ENCODE data around the gene RNF212.

Gene RNF212

DNA sequence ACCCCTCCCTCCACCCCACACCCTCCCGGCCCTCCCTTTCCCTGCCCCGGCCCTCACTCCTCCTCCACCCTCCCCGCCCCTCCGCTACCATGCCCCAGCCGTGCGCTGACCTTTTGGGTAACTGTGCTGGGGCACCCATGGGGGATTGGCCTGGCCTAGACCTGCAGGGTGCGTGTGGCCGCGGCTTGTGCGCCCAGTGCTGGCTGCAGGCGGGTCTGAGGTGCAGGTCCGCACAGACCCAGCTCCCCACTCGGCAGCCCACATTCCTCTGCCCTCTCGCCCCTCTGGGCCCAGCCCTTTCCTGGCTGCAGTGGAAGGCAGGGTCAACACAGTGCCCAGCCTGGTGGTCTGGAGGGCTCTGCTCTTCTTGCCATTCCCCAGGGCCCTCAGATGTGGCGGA, 77.3 kb downstream of the RNF212 start:
- DNase-seq (ENCODE audit: low spot score) = no peak

GRCh38 chr4:1035510-1035909, 77.9 kb downstream of the RNF212 start:
- DNase-seq (ENCODE audit: low spot score) = peak; percentile 75

DNA sequence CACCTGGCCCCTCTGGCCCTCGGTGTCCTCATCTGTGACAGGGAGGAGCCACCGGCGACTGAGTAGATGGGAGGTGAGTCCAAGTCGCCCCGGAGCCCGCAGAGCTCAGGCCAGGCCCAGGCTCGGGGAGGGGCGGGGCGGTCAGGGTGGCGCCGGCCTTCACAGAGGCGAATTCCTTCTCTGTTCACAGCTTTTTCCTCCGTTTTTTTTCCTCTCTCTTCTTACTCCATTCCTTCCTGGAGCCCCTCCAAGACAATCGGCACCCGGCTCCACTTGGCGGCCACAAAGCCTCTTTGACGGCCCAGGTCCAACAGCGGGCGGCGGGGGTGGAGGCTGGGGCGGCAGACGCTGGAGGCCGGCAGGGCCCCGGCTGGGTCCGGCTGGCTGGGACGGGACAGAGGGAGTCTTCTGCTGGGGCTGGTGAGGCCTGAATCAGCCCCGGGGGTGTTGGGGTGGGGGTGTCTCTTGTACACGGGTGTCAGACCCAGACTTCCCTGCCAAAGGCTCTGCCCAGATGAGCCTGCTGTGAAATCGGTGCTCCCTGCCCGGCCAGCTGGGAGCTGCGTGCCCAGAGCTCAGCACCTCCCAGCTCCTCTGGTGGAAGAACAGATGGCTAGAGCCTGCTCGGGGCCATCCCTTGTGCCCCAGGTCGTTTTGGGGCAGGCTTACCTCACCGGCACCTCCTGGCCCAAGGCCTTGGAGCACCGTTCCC, 79.4 kb downstream of the RNF212 start:
- no peak for DNase-seq (ENCODE audit: low spot score)

DNA sequence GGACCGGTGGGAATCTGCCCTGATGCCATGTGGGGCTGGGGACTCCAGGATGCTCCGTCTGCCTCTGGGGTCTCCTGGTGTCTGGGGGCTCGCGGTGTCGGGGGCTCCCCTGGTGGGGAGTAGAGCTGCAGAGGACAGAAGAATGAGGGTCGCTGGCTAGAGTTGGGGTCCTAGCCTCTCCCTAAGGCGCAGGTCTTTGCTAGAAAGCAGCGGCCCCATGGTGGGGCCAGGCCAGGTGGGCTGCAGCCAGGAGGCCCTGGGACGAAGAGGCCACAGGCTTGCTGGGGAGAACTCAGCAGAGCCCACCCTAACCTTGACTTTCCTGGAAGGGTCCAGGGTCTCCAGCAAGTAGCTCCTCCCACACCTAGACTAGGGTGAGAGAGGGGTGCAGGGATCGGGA, 80.5 kb downstream of the RNF212 start:
- DNase-seq (ENCODE audit: low spot score) = no peak

DNA sequence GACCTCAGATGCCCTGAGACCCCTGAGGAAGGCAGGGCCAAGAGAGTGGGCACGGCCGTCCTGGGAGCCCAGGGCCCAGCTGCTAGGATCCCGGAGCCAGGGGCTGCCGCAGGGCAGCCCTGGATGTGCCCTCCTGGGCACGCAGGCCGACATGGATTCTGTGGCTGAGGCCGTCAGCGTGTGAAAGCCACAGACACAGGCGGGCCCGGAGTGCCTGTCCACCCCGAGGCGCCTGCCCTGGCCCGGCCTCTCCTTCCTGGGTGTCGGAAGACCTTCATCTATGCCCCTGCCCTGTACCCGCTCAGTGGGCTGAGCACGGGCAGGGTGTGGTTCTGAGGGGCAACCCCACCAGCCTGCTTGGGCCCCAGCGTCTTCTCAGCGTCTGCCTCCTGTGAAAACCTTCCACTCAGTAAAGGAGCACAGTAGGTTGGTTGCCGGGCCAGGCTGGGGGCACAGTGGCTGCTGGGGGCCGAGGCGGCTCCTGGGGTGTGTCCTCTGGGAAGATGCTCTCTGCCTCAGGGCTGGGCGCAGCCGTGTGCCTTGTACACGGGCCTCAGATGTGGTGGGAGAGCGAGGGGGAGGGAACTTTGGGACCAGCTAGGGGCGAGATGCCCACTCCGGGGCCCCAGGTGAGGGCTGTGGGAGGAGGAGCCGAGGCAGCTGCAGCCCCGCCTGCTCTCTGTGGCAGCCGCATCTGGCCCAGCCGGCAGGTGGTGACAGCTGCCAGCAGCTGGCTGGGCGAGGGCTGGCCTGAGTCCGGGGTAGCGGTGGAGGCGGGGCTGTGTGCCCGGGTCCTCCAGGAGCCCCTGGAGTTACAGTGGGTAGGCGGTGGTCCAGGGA, 81.2 kb downstream of the RNF212 start:
- peak; percentile 80 for DNase-seq (ENCODE audit: low spot score)

- no peak for DNase-seq (ENCODE audit: low spot score)
These were observed 82.0 kb downstream of the RNF212 start for GRCh38 chr4:1031346-1031745.

DNA sequence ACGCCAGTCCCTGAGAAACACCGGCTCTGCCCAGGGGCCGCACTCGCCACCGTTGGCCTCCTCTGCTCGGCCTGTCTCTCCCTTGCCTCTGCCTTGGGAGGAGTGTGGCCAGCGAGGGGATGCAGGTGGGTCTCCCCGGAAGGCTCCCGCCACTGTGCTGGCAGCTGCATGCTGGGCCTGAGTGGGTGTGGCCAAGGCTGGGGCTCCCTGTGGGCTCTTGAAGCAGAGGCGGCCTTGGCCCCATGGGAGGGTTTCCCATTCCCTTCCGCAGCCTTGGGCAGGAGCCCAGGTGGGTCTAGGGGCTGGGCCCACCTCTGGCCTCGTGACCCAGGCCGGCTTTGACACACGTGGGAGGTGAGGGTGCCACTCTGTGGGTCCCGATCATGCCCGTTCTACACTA, 82.8 kb downstream of the RNF212 start:
- peak; percentile 77 for DNase-seq (ENCODE audit: low spot score)

DNA sequence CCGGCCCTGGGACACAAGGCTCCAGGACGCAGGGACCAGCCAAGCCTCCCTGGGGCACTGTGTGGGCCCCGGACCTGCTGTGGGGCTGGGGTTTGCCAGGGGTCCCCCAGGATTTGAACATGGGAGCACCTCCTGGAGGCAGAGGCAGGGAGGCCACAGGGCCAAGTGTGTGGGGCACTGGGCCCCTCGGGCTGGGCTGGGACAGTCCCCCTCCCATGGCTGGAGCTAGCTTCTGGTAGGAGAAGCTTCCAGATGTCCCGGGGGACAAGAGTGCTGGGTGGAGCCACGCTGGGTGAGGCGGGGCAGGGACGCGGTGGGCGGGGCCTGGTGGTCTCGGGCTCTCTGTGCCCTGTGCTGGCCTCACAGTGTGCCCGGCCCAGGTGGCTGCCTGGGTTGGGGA, 83.3 kb downstream of the RNF212 start:
- peak; percentile 83 for DNase-seq (ENCODE audit: low spot score)

- peak; percentile 89 for DNase-seq (ENCODE audit: low spot score)
These were observed 83.8 kb downstream of the RNF212 start for GRCh38 chr4:1029529-1029928.

GRCh38 chr4:1028574-1029220, 84.7 kb downstream of the RNF212 start:
- no peak for DNase-seq (ENCODE audit: low spot score)

DNA sequence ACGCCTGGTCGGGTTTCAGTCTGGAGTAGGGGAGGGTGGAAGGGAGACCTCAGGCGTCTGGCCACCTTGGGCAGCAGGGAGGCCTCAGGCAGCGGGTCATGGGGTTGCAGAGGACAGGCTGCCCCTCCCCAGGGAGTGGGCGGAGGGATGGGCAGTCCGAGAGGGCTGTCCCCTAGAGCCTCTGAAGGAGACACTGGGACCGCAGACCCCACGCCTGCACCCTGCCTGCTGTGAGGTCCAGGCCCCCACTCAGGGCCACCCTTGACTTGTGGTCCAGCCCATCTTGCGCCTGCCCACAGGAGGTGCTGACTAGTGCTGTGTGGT, 85.5 kb downstream of the RNF212 start:
- no peak for DNase-seq (ENCODE audit: low spot score)

GRCh38 chr4:1027219-1027914, 86.0 kb downstream of the RNF212 start:
- DNase-seq (ENCODE audit: low spot score) = no peak

- DNase-seq (ENCODE audit: low spot score) = peak; percentile 56
These were observed 87.2 kb downstream of the RNF212 start for GRCh38 chr4:1026115-1026514.

DNA sequence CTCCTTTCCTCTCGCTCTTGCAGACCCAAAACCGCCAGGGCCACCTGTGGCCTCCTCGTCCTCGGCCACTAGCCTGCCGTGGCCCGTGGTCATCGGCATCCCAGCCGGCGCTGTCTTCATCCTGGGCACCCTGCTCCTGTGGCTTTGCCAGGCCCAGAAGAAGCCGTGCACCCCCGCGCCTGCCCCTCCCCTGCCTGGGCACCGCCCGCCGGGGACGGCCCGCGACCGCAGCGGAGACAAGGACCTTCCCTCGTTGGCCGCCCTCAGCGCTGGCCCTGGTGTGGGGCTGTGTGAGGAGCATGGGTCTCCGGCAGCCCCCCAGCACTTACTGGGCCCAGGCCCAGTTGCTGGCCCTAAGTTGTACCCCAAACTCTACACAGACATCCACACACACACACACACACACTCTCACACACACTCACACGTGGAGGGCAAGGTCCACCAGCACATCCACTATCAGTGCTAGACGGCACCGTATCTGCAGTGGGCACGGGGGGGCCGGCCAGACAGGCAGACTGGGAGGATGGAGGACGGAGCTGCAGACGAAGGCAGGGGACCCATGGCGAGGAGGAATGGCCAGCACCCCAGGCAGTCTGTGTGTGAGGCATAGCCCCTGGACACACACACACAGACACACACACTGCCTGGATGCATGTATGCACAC, 88.3 kb downstream of the RNF212 start:
- DNase-seq (ENCODE audit: low spot score) = no peak

GRCh38 chr4:1023895-1024740, 89.2 kb downstream of the RNF212 start:
- DNase-seq (ENCODE audit: low spot score) = no peak

DNA sequence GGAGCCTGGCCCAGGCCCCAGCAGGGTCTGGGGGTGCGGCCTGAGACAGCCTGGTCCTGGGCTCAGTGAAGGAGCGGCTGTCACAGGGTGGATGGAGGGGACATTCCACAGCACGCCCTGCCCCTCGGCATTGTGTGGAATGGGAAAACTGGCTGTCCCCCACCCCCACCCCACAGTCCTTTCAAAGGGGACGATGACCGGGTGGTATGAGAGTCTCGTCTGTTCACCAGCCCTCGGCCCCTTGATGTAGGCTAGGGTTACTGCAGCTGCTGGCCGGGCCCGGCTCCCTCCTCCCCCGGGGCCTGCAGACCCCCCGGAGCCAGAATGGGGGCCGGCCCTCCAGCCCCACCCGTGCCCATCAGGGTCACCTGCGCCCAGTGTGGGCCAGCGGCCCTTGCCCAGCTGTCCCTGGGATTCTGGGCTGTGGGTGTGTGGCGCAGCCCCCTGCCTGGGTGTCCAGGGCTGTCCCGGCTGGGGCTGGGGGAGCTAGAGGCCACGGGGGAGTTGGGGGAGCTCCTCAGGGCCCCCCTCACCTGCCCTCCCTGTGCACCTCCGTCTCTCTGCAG, 90.2 kb downstream of the RNF212 start:
- peak; percentile 56 for DNase-seq (ENCODE audit: low spot score)

DNA sequence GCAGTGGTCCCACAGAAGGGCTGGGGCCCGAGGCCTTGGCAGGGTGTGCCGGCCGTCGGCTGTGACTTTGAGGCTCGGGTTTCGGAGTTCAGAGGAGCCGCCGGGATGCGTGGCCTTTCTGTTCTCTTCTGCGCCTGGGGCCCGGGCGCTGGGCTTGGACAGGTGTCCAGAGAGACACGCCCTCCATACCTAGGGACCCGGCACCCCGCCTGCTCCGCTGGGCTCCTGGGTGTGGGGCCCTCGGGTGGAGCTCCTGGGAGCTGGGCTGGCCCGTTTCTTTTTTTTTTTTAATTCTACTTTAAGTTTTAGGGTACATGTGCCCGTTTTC, 90.7 kb downstream of the RNF212 start:
- peak; percentile 94 for DNase-seq (ENCODE audit: low spot score)

- no peak for DNase-seq (ENCODE audit: low spot score)
These were observed 91.2 kb downstream of the RNF212 start for GRCh38 chr4:1022051-1022738.

Data from SW480 (cell line).